Central memory CD4-positive, alpha-beta T cell (primary cell): ENCODE data around the gene EPS8.

Experiments
- DNase-seq: peaks from one replicate; pipeline ENCODE4 v3.0.0; 2022

The EPS8 gene

DNA sequence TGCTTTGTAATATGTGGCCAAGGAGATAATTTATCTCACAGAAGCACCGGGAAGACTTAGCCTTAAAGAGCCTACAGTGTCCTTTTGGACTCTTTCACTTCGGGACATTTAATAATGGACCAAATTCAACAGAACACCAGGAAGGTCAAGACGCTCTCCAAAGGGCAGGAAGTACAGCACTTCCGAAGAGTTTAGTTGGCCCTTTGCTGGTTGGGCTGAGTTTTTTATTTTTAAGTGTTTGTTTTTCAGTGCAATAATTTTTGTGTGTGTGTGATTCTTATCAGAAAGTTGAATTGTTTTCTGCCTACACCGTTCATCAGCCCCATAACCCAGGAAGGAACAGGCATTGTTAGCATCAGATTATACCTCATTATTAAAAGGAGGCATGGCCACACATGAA, 193.0 kb downstream of the EPS8 start:
- no peak for DNase-seq

DNA sequence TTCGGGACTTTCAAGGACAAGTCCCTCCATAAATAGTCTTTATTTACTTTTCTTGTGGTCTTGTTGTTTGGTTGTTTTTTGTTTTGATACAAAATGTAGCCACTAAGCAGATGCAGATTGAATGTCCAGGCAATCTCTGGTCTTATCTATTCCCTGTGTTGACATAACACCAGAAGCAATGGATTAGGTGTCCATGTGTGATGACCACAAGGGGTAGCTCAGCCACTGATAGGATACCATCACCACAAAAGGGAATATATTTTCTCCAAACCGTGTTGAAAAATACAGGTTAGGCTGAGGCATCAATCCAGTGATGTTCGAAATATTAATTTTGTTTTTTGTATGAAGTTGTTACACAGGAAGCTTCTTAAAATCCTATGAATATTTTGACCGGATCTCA, 196.3 kb downstream of the EPS8 start:
- no peak for DNase-seq

DNA sequence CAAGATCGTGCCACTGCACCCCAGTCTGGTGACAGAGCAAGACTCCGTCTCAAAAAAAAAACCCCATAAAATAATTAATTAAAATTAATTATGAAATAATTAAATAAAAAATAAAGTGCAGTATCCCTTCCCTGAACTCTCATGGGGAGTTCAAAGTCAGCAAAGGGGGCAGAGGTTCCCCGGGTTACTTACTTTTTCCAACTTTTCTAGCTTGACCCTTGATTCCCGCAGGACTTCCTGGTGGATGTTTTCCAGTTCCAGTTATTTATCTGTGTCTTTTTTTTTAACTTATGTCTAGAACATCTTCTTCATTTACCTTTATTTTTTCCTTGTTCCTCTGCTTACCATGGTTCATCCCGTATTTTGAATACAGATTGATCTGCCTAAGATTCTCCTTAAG, 197.4 kb downstream of the EPS8 start:
- no peak for DNase-seq

DNA sequence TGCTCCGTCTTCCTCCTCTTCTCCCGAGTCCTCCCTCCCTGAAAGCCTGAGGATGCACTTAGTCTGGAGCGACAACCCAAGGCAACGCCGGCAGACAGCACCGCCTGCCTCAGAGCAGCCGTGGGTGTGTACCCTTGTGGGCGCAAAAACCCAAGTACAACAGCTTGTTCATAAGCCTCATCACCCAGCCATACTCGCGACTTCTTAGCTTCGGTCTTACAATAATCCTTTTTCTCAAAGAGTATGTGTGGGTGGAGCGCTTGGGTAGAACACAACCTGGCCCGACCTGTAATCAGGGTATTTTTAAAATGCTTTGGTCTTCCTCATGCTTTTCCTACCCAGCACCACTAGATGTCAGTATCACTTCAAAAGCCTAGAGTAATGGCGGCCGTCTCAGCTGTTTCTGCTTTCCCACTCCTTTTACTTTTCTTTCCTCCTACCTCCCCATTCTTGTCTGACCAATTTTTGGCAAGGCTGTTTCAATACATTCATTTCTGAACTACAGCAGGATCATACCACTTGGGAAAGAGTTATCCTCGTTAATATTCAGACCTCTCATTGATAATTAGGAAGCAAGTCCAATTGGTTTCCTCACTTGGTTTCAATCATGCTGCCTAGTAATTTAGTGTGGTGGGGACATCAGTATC, 198.9 kb downstream of the EPS8 start:
- DNase-seq = peak; percentile 57

DNA sequence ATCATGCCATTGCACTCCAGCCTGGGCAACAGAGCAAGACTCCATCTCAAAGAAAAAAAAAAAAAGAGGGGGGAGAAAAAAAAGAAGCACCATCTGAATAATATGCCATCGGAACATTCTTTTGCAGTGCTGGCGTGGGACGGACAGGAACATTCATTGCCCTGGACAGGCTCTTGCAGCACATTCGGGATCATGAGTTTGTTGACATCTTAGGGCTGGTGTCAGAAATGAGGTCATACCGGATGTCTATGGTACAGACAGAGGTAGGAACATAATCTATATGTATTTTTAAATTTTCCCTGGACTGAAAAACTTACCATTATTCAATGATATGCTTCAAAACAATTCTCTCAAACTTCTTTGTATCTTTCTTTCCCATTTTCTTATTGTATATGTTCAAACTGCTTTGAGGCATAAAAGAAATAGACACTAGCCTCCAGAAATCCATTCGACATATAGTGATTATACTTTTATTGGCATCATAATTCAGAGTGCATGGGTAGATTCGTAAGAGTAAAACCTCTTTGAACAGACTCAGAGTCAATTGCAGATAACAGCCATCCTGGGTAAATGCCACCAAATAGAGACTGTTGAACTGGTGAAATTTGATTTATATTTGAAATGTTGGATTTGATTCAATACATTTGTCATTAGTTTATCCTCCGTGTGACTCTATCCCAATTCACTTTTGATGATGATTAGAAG, 199.7 kb downstream of the EPS8 start:
- DNase-seq = no peak

DNA sequence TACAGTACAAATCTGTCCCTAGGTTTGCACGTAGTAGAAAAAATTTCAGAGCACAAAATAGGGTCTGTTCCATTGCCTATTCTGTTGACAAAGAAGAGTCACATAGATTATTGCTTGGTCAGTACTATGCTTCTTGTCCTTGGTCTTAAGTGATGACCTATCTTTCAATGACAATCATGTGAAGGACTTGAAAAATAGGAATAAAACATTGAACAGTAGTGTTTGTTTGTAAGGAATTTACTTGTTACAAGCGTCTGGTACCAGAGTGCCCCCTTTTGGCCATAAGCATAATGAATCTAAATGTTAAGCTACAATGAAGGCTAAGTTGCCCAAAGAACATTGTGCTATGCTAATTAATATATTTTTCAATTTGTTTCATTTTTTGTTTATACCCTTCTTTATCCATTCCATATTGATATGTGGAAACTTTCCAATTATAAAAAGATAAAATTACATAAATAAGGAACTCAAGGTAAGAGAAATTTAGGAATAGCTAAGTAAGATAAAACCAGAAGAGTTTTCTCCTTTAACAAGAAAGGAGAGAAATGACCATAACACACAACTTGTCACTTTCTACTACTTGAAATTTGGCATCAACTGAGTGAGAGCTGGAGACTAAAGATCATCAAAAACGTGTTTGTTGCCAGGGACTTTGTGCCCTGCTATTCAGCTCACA, 204.7 kb downstream of the EPS8 start:
- DNase-seq = peak; percentile 46

DNA sequence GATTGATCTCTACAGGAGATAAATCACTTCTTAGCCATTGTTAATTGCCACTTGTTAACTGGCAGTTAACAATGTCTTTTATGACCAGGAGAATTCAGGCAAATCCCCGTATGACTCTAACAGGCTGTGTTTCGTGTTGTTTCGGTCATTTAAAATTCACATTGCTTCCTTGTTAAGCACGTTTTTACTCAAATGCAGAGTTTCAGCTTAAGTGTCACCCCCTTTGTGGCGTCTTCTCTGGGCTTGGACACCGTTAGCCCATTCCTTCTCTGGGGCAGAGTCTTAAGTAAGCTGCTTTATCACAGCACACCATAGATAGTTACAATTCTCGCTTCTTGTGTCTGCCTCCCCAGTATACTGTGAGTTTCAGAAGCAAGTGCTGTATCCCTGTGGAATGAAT, 205.4 kb downstream of the EPS8 start:
- no peak for DNase-seq

DNA sequence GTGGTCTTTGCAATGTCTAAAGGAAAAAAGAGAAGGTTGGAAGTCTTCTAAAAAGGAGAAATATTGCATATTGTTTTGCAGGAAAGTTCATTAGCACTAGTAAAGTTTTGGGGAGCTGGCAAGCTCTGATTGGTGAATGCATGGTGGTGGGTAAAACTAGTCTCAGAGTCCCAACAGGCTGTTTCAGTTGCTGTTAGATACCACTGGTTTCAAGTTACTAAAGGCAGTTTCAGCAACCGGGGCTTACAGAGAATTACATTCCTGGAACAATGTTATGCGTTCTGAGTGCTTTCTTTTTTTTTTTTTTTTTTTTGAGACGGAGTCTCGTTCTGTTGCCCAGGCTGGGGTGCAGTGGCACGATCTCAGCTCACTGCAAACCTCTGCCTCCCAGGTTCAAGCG, 208.2 kb downstream of the EPS8 start:
- DNase-seq = no peak

DNA sequence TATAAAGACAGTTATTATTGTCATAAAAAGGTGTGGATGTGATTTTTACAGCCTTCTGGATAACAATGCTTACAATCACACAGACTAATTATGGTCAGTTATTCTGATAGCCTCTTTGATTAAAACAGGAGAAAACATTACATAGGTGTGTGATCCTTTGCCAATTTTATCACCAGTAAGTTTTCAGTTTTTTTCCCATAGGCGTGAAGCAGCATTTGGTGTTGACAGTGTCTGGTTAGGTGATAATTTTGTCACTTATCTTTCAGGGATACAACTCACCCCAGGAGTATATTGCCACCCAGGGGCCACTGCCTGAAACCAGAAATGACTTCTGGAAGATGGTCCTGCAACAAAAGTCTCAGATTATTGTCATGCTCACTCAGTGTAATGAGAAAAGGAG, 208.8 kb downstream of the EPS8 start:
- DNase-seq = no peak

DNA sequence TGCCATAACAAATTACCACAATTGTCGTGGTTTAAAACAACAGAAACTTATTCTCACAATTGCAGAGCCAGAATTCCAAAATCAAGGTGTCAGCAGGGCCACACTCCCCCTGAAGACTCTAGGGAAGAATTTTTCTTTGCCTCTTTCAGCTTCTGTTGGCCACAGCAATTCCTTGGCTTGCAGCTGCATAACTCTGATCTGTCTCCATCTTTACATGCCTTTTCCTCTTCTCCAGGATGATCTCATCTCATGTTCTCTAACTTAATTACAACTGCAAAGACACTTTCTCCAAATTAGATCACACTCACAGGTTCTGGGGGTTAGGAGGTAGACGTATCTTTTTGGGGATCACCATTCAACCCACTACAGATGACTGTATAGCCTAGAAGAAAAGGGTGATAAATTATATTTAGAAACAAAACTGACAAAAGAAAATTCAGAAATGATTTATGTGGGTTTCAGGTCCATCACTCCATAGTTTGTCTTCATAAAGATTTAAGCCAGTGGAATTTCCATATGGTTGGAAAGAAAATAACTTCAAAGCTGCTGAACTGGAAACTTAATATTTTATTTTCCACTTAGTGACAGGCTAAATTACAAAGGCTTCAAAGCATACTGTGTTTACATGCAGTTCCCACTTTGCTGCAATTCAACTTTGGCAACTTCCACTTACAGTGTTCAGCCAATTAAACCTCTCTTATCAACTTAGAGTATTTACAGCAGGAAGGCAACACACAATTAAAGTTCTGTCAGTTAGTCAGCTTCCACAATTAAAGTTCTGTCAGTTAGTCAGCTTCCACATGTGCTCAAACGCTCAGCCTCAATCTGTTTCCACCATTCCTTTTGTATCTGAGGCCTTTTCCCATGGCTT, 213.3 kb downstream of the EPS8 start:
- no peak for DNase-seq

DNA sequence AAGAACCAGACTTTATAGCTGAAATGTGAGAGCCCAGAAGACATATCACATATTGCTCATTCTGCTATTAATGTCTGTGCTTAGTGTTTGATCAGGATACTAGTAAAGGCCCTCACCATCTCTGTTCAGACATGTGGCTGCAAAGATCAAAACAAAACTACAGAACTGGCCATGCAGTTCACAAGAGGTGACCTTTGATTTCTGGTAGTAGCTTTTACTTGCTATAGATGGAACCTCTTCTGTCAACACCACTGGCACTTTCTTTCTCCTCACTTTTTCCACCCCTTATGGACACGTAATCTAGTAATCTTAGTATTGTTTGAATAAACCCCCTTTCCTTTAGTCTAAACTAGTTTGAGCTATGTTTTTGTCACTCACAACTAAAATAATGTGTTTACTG, 214.8 kb downstream of the EPS8 start:
- DNase-seq = no peak
